IMR-90 (cell line): ENCODE data around the gene RUNX2. TPM values are rescaled to one million over a fixed set of nuclear protein-coding genes. Genes with fewer than 3 reads are reported as not detected.

Source experiments
- ATAC-seq: fragments of 200-7000 bp; cut with Tn5 transposase; 2 replicates; pipeline ENCODE4 v1.9.1; 2020; ENCODE audit warnings: low read depth, mild to moderate bottlenecking, moderate library complexity
- BruUV-seq: library from RNA; stranded (reverse); fragments of 400-500 nt; replicated peaks from 2 replicates; lab custom pipeline; 2021; lab: Mats Ljungman, UMichigan
- CTCF ChIA-PET: fragments of 300-600 bp; formaldehyde crosslinking; extraction: SDS; loops from one replicate; lab custom pipeline; 2021; ENCODE audit warnings: antibody characterized with exemption; lab: Yijun Ruan, JAX
- POLR2A ChIA-PET: fragments of 300-600 bp; sonication (Branson Sonifier 250); formaldehyde crosslinking; loops from one replicate; lab custom pipeline; 2022; ENCODE audit warnings: antibody characterized with exemption; ENCODE audit not compliant: unreplicated experiment; lab: Charles Lee
- DNase-seq: peaks from one replicate; pipeline ENCODE4 v3.0.0; 2013
- H2AFZ ChIP-seq: replicated peaks from 2 replicates; pipeline ENCODE3; 2013; ENCODE audit warnings: low read length, mild to moderate bottlenecking; ENCODE audit not compliant: poor library complexity
- H2AK5ac ChIP-seq: 2 replicates; pipeline ENCODE4 v1.6.1; 2013; ENCODE audit warnings: low read depth, low read length, inconsistent platforms
- H2AK9ac ChIP-seq: replicated peaks from 2 replicates; pipeline ENCODE3; 2013; ENCODE audit warnings: mild to moderate bottlenecking, low read depth, low read length, moderate library complexity; ENCODE audit not compliant: poor library complexity
- H2BK120ac ChIP-seq: 2 replicates; pipeline ENCODE4 v1.6.1; 2013; ENCODE audit warnings: low read depth, low read length, inconsistent platforms
- H2BK15ac ChIP-seq: 3 replicates; pipeline ENCODE4 v1.6.1; 2013; ENCODE audit warnings: low read depth, low read length, inconsistent platforms
- H2BK20ac ChIP-seq: 2 replicates; pipeline ENCODE4 v1.6.1; 2013; ENCODE audit warnings: low read depth, mild to moderate bottlenecking, inconsistent platforms, low read length, moderate library complexity
- H2BK5ac ChIP-seq: 2 replicates; pipeline ENCODE4 v1.6.1; 2013; ENCODE audit warnings: mild to moderate bottlenecking, low read depth, low read length, inconsistent platforms; ENCODE audit not compliant: poor library complexity, severe bottlenecking
- H3K14ac ChIP-seq: replicated peaks from 2 replicates; pipeline ENCODE4 v1.6.1; 2013; ENCODE audit warnings: low read depth, low read length, inconsistent platforms
- H3K18ac ChIP-seq: 2 replicates; pipeline ENCODE4 v1.6.1; 2013; ENCODE audit warnings: low read depth, low read length, control low read depth
- H3K23ac ChIP-seq: 2 replicates; pipeline ENCODE4 v1.6.1; 2013; ENCODE audit warnings: low read depth, low read length, inconsistent platforms
- H3K27ac ChIP-seq: 2 replicates; pipeline ENCODE4 v1.5.1; 2013; ENCODE audit warnings: mild to moderate bottlenecking, control low read depth, low read length; ENCODE audit not compliant: insufficient read depth
- H3K27me3 ChIP-seq: 2 replicates; pipeline ENCODE4 v1.6.1; 2013; ENCODE audit warnings: low read length; ENCODE audit not compliant: control insufficient read depth, insufficient read depth
- H3K36me3 ChIP-seq: 2 replicates; pipeline ENCODE4 v1.6.1; 2013; ENCODE audit warnings: low read length, mixed read lengths; ENCODE audit not compliant: control insufficient read depth, insufficient read depth
- H3K4ac ChIP-seq: 2 replicates; pipeline ENCODE4 v1.6.1; 2013; ENCODE audit warnings: low read depth, low read length, inconsistent platforms
- H3K4me1 ChIP-seq: 2 replicates; pipeline ENCODE4 v1.6.1; 2013; ENCODE audit warnings: low read length, mixed read lengths; ENCODE audit not compliant: control insufficient read depth, insufficient read depth
- H3K4me2 ChIP-seq: 2 replicates; pipeline ENCODE4 v1.6.1; 2013; ENCODE audit warnings: low read depth, mild to moderate bottlenecking, control low read depth, low read length, moderate library complexity
- H3K4me3 ChIP-seq: 2 replicates; pipeline ENCODE4 v1.5.1; 2013; ENCODE audit warnings: low read depth, mild to moderate bottlenecking, control low read depth, low read length, moderate library complexity; ENCODE audit not compliant: insufficient read depth
- H3K56ac ChIP-seq: 2 replicates; pipeline ENCODE4 v1.6.1; 2013; ENCODE audit warnings: low read length, inconsistent platforms; ENCODE audit not compliant: insufficient read depth; ENCODE audit errors: extremely low read depth
- H3K79me1 ChIP-seq, 2 experiments: 2 replicates each; pipeline ENCODE4 v1.6.1; 2013; ENCODE audit warnings: low read length in 2 of 2, inconsistent platforms in 1 of 2, low read depth in 1 of 2
- H3K9ac ChIP-seq: 2 replicates; pipeline ENCODE4 v1.6.1; 2013; ENCODE audit warnings: low read depth, low read length, control low read depth
- H3K9me1 ChIP-seq: 2 replicates; pipeline ENCODE4 v1.6.1; 2013; ENCODE audit warnings: low read length, inconsistent platforms; ENCODE audit not compliant: insufficient read depth
- H3K9me3 ChIP-seq: 2 replicates; pipeline ENCODE4 v1.6.1; 2013; ENCODE audit warnings: low read length; ENCODE audit not compliant: control insufficient read depth, insufficient read depth
- H4K20me1 ChIP-seq: 2 replicates; pipeline ENCODE4 v1.6.1; 2013; ENCODE audit warnings: low read length, inconsistent platforms; ENCODE audit not compliant: insufficient read depth
- H4K5ac ChIP-seq: 2 replicates; pipeline ENCODE4 v1.6.1; 2013; ENCODE audit warnings: mild to moderate bottlenecking, low read depth, low read length, control low read depth
- H4K8ac ChIP-seq, 2 experiments: 2 replicates each; pipeline ENCODE4 v1.6.1; 2013; ENCODE audit warnings: low read depth in 2 of 2, low read length in 2 of 2, control low read depth in 1 of 2, inconsistent platforms in 1 of 2
- H4K91ac ChIP-seq: 2 replicates; pipeline ENCODE4 v1.6.1; 2013; ENCODE audit warnings: low read depth, low read length, inconsistent platforms; ENCODE audit not compliant: insufficient read depth
- BHLHE40 ChIP-seq: fragments of 150-350 bp; IDR thresholded peaks from 2 replicates; pipeline ENCODE4 v1.6.1; 2016; ENCODE audit warnings: mild to moderate bottlenecking, low read depth, low read length
- CEBPB ChIP-seq: IDR thresholded peaks from 2 replicates; pipeline ENCODE4 v1.6.1; 2012; ENCODE audit warnings: low read depth, low read length, improper control_type of control experiment
- FOS ChIP-seq: fragments of 150-350 bp; IDR thresholded peaks from 2 replicates; pipeline ENCODE4 v1.6.1; 2016; ENCODE audit warnings: low read depth, low read length
- MAFK ChIP-seq: IDR thresholded peaks from 2 replicates; pipeline ENCODE4 v1.6.1; 2012; ENCODE audit warnings: low read depth, low read length, improper control_type of control experiment
- MAZ ChIP-seq: IDR thresholded peaks from 2 replicates; pipeline ENCODE4 v1.6.1; 2012; ENCODE audit warnings: low read depth, mild to moderate bottlenecking, low read length, improper control_type of control experiment, moderate library complexity, borderline replicate concordance
- MXI1 ChIP-seq: IDR thresholded peaks from 2 replicates; pipeline ENCODE4 v1.6.1; 2012; ENCODE audit warnings: low read depth, mild to moderate bottlenecking, low read length, moderate library complexity, borderline replicate concordance
- NFE2L2 ChIP-seq: fragments of 150-350 bp; IDR thresholded peaks from 2 replicates; pipeline ENCODE4 v1.6.1; 2016; ENCODE audit warnings: low read depth, mild to moderate bottlenecking, low read length
- POLR2A ChIP-seq: IDR thresholded peaks from 2 replicates; pipeline ENCODE4 v1.6.1; 2012; ENCODE audit warnings: mild to moderate bottlenecking, low read depth, low read length
- RCOR1 ChIP-seq: IDR thresholded peaks from 2 replicates; pipeline ENCODE4 v1.6.1; 2012; ENCODE audit warnings: mild to moderate bottlenecking, low read length, improper control_type of control experiment; ENCODE audit not compliant: insufficient replicate concordance
- RFX5 ChIP-seq: IDR thresholded peaks from 2 replicates; pipeline ENCODE4 v1.8.0; 2012; ENCODE audit warnings: low read depth, mild to moderate bottlenecking, low read length, moderate library complexity
- WGBS, 2 experiments: methylation state at CpG; one replicate each; pipeline versions ENCODE4 v1.1.5 to v1.1.7; 2013; ENCODE audit warnings: missing lambda C conversion rate in 2 of 2; ENCODE audit not compliant: insufficient read length in 1 of 2; ENCODE audit errors: extremely low coverage in 2 of 2; 5-methylcytosine and 5-hydroxymethylcytosine counted together
- dilution Hi-C: fragments of 300-500 bp; cut with HindIII; formaldehyde crosslinking; loops from one replicate; pipeline ENCODE4 v1.14.3; 2018; ENCODE audit warnings: low sequenced_read_pairs; ENCODE audit not compliant: unreplicated experiment
- in situ Hi-C: fragments of 300-500 bp; cut with MboI; formaldehyde crosslinking; loops from 3 replicates; pipeline ENCODE4 v1.14.3; 2019; ENCODE audit warnings: low sequenced_read_pairs, inconsistent platforms, mixed read lengths
- intact Hi-C: fragments of 100-400 bp; cut with micrococcal nuclease; formaldehyde crosslinking; loops from 2 replicates; pipeline ENCODE4 v1.10.0; 2022
- polyA plus RNA-seq, 3 experiments: library from polyadenylated mRNA; depleted of rRNA; stranded (reverse); fragments of >200 nt; gene quantifications; 2 replicates each; pipeline ENCODE4 v1.2.3, GENCODE V29; 2012; ENCODE audit warnings: low replicate concordance in 1 of 3
- total RNA-seq: library from RNA; depleted of rRNA; stranded (reverse); fragments of >200 nt; gene quantifications from 2 replicates; pipeline ENCODE4 v1.2.3, GENCODE V29; 2012
- TF ChIP-seq, protein P1 (sequence below): fragments of 150-350 bp; IDR thresholded peaks from 2 replicates; pipeline ENCODE4 v1.6.1; 2017; ENCODE audit warnings: mild to moderate bottlenecking, antibody characterized with exemption, low read length, low read depth
- TF ChIP-seq, protein P2 (sequence below): fragments of 150-350 bp; IDR thresholded peaks from 2 replicates; pipeline ENCODE4 v1.6.1; 2016; ENCODE audit warnings: low read depth, mild to moderate bottlenecking, low read length, moderate library complexity, borderline replicate concordance

RUNX2 gene
- total and polyA plus RNA-seq, 2 of the 4 experiments (the other 2 are of a cell fraction), result 2.3 to 4.7 TPM

DNA sequence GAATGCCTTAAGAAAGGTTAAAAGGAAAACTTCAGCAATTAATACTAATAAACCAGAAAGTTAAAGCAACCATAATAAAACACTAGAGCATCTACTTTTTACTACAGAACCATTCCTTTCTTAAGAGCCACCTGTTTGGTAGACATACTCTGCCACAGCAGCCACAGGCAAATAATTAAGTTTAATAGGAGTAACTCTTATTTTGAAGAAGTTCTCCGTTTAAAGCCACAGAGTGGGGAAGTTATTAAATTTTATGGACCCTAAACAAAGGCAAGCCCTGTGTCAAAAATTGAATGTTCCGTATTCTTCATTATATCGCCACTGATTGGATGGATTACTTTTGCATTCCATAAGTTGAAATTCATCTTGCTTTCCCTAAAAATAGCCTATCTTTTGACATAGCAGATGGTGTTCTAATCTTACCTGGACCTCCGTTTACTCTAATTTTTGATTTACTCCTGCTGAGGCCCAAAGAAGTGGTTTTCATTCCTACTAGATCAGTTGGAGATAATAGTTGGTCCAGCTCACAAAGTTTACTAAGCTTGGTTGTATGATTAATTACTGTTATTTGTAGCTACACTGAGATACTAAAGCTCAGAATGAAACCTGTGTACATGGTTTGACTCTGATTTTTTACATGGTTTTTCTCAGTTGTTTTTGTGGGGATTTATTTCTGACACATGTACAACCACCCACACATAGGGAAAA, 190.0 kb downstream of the RUNX2 start:
- no CpG with 5 or more reads among the region's 4 CpGs for WGBS, 2 experiments
- CTCF ChIA-PET, result no interaction called here

More for the DNA sequence above, 190.0 kb downstream of the RUNX2 start:
- no peak for TF ChIP-seq MAFK
- TF ChIP-seq MXI1, result no peak
- TF ChIP-seq BHLHE40, result no peak
- no peak for TF ChIP-seq NFE2L2
- no peak for TF ChIP-seq MAZ
- no peak for TF ChIP-seq POLR2A
- TF ChIP-seq, protein P1, sequence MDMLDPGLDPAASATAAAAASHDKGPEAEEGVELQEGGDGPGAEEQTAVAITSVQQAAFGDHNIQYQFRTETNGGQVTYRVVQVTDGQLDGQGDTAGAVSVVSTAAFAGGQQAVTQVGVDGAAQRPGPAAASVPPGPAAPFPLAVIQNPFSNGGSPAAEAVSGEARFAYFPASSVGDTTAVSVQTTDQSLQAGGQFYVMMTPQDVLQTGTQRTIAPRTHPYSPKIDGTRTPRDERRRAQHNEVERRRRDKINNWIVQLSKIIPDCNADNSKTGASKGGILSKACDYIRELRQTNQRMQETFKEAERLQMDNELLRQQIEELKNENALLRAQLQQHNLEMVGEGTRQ, result no peak
- TF ChIP-seq, protein P2, sequence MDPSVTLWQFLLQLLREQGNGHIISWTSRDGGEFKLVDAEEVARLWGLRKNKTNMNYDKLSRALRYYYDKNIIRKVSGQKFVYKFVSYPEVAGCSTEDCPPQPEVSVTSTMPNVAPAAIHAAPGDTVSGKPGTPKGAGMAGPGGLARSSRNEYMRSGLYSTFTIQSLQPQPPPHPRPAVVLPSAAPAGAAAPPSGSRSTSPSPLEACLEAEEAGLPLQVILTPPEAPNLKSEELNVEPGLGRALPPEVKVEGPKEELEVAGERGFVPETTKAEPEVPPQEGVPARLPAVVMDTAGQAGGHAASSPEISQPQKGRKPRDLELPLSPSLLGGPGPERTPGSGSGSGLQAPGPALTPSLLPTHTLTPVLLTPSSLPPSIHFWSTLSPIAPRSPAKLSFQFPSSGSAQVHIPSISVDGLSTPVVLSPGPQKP, result no peak
- TF ChIP-seq RCOR1, result no peak
- TF ChIP-seq FOS, result no peak
- TF ChIP-seq RFX5, result no peak
- no peak for TF ChIP-seq CEBPB
- no peak overlapping the region for H3K9ac ChIP-seq
- no peak overlapping the region for H3K56ac ChIP-seq
- no peak overlapping the region for H4K5ac ChIP-seq
- H3K18ac ChIP-seq, result no peak overlapping the region
- H4K8ac ChIP-seq, result no peak overlapping the region
- no peaks in the 10 kb centered on the region for H3K36me3 ChIP-seq
- POLR2A ChIA-PET, result no interaction called here
- no peaks in the 10 kb centered on the region for H4K20me1 ChIP-seq
- peaks cover 6% of the 10 kb centered on the region for H3K9me1 ChIP-seq
- in situ Hi-C loops (no loop called here), dilution Hi-C loops (no loop called here), intact Hi-C loops (no loop called here)
- no peak overlapping the region for H3K23ac ChIP-seq
- no peak overlapping the region for H3K4ac ChIP-seq
- no peaks in the 10 kb centered on the region for H3K27me3 ChIP-seq
- H3K9me3 ChIP-seq, result no peaks in the 10 kb centered on the region
- H3K4me1 ChIP-seq, result peaks cover 7% of the 10 kb centered on the region
- no peak overlapping the region for H4K91ac ChIP-seq
- no peak overlapping the region for H2AK5ac ChIP-seq
- peaks cover 0 to 17% of the 10 kb centered on the region in 2 experiments; a peak in 1 of 4 replicates for H3K79me1 ChIP-seq
- no peak overlapping the region for H3K4me2 ChIP-seq
- H2AK9ac ChIP-seq, result no peak overlapping the region
- no peak overlapping the region for H3K4me3 ChIP-seq
- no peak overlapping the region for H2BK120ac ChIP-seq
- no peak overlapping the region for H2AFZ ChIP-seq
- no peak overlapping the region for H2BK15ac ChIP-seq
- BruUV-seq, result no TSS peak
- H3K27ac ChIP-seq, result no peak overlapping the region
- ATAC-seq (no peak), DNase-seq (no peak)
- no peak overlapping the region for H2BK5ac ChIP-seq
- no peak overlapping the region for H2BK20ac ChIP-seq
- no peak overlapping the region for H3K14ac ChIP-seq
